NCI-H1105 treated with DMSO at 0.1 percent for 48 hours (cell line): ENCODE results near the gene KDM1B.
"Not testable (repeated sequence)": the region's sequence is repeated elsewhere in the genome, so short reads cannot be mapped to it uniquely, and the experiment has no call there.

Source experiments
- DNase-seq: peaks from one replicate; lab custom pipeline; 2025; lab: John Stamatoyannopoulos, UW

The KDM1B gene

GRCh38 chr6:18231856-18232255 lies 76.6 kb downstream of the KDM1B start:
- DNase-seq: not testable (repeated sequence)

DNA sequence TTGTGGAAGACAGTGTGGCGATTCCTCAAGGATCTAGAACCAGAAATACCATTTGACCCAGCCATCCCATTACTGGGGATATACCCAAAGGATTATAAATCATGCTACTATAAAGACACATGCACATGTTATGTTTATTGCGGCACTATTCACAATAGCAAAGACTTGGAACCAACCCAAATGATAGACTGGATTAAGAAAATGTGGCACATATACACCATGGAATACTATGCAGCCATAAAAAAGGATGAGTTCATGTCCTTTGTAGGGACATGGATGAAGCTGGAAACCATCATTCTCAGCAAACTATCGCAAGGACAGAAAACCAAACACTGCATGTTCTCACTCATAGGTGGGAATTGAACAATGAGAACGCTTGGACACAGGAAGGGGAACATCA lies 78.5 kb downstream of the KDM1B start:
- DNase-seq: not testable (repeated sequence)

DNA sequence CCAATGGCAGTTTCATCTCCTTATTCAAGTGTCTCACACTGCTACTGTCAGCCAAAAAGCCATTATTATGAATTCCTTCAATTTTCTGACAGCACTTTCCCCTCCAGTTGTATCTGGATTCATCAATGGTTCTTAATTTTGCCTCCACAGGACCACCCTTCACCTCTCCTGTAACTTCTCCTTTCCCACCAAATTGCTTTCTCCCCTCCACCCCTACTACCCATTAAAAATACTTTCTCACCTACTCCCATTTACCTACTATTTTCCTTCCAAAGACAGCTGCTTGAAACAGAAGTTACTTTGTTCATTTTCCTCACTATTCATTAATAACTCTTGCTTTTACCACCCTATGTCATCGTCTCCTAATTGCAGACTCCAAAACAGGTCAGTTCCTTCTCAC lies 79.3 kb downstream of the KDM1B start:
- DNase-seq: no peak

- DNase-seq: no peak
Observed at GRCh38 chr6:18235524-18235923, 80.3 kb downstream of the KDM1B start.

DNA sequence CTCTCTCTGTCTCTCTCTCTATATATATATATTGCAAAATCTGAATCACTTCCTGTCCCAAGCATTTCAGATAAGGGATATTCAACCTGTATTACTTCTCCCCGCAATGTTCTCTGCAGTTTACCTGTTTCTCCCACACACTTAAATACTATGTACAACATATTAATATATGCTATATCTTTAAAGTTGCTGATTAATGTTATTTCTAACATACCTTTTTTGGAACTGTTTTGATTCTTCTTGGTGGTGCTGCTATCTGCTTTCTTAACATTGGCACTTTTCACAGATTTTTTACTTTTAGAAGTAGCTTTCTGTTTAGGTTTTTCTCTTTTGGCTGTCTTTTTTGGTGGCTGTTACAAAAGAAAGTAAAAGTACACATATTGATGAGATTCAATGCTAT lies 81.9 kb downstream of the KDM1B start:
- no peak for DNase-seq

GRCh38 chr6:18240230-18240629 lies 85.0 kb downstream of the KDM1B start:
- DNase-seq: no peak

GRCh38 chr6:18241208-18242038 lies 86.2 kb downstream of the KDM1B start:
- DNase-seq: no peak

DNA sequence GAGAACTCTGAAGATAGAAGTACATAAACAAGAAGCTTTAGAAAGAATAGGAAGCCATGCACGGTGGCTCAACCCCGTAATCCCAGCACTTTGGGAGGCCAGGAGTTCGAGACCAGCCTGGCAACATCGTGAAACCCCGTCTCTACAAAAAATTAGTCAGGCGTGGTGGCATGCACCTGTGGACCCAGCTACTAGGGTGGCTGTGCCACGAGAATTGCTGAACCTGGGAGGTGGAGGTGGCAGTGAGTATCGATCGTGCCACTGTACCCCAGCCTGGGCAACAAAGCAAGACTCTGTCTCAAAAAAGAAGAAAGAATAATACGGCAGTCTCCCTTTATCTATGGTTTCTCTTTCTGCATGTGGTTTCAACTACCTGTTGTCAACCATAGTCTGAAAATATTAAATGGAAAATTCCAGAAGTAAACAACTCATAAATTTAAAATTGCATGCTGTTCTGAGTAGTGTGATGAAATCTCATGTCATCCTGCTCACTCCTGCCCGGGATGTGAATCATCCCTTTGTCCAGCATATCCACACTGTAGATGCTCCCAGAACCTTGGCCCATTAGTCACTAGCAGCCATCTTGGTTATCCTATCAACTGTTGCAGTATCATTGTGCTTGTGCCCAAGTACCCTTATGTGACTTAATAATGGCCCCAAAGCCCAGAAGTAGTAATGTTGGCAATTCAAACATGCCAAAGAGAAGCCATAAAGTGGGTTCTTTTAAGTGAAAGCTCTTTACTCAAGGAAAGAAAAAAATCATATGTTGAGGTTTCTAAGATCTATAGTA lies 87.0 kb downstream of the KDM1B start:
- DNase-seq: no peak

DNA sequence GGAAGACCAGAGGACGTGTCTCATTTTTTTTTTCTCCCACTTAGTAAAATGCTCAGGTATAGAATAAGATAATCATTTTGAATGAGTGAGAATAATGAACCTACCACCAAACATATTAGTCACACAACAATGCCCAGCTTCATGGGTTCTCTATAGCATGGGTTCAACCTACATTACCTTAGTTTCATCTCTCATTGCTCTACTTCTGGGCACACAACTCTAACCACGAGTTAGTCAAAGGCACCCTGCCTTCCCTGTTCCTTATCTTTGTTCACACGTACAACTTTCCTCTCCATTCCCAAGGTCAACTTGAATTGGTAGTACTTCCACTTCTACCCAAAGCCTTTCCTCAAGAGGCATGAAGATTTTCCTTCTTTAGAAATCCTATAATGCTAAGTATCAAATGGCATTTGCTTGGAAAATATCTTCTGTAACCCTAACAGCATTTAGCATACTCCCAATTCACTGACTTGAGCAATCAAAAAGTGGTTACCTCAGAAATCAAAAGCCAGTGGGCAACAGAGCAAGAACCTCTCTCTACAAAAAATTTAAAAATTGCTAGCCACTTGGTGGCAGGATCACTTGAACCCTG lies 88.2 kb downstream of the KDM1B start:
- no peak for DNase-seq

DNA sequence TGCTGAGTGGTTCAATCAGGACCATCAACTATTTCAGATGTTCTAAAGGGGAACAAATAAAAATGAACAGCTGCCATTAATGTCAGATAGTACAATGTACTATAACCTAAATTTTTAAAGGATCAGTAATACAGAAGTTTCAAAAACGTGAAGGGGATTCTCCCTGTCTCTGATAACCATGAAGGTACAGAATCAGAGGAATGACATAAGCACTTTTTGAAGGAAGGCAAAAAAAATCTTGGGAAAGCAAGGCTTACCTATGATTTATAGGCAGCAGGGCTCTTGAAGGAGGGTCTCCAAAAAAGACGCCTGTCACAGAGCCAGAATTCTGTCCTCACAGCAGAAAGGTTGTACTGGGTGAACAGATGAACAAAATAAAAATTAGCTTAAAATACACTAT lies 89.0 kb downstream of the KDM1B start:
- DNase-seq: no peak

GRCh38 chr6:18245079-18245478 lies 89.9 kb downstream of the KDM1B start:
- DNase-seq: no peak

- DNase-seq: no peak
Observed at GRCh38 chr6:18245642-18246041, 90.4 kb downstream of the KDM1B start.

DNA sequence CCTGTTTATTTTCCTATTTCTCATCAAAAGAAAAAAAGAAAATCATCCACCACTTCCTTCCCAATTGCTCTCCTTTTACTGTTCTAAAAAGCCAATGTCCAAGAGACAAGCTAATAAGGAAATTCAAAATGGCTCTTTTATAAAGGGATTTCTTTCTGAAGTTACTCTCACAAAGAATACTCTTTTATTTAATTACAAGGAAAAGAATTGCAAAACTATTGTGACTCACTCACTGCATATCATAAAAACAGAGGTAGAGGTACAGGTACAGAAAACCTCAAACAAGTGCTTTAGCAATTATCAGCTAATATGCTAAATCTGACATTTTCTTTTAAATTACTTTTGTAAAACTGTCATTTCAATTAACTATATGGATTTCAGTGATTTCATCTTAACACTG lies 91.0 kb downstream of the KDM1B start:
- DNase-seq: no peak

DNA sequence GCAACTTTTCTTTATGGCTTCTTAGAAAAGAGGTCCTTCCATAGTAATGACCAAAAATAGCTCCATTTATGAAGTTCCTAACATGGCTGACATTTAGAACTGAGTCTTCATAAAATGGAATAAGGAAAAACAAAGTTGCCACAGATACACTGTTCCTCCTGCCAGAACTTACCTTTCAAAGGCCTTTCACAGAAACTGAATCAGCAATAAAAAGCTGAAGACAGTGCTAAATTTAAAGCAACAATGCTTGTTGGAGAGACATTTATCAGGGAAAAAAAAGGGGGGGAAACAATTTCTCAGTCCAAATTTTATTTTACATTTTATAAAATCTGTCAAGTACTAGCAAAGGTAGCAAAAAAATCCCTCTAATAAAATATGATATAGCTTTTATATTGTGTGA lies 91.8 kb downstream of the KDM1B start:
- DNase-seq: no peak

DNA sequence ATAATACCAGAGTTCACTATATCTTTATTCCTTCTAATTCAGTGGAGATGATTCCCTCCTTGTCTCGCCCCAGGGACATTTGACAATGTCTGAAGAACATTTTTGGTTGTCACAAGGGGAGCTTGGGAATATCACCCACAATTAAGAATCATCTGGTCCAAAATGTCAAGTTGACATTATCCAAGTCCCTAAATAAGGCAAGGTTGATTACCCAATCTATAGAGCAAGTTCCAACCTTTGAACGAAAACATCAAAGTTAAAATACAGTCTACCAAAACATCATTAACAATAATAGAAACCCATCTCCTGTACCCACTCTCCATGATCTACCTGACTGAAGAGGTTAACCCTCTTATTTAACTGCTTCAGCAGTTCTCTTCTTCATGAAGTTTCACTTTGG lies 93.5 kb downstream of the KDM1B start:
- DNase-seq: no peak

DNA sequence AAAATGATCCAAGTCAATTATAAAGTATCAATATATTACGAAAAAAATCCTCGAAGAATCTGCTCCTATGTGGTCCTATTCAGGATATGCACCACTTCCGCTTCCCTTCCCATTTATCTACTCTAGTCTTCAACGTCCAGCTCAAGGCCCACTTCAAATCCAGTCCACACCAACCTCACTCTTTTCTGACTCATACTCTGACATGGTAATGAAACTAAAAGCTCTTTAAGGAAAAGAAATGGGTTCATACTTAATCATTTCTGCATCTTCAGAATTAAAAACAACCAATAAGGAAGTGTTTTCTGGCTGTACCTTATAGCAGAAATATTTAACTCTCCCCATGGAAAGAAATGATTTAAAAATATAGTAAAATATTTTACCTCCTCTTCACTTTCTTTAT lies 94.0 kb downstream of the KDM1B start:
- no peak for DNase-seq

- DNase-seq: no peak
Observed at GRCh38 chr6:18253635-18254034, 98.4 kb downstream of the KDM1B start.

DNA sequence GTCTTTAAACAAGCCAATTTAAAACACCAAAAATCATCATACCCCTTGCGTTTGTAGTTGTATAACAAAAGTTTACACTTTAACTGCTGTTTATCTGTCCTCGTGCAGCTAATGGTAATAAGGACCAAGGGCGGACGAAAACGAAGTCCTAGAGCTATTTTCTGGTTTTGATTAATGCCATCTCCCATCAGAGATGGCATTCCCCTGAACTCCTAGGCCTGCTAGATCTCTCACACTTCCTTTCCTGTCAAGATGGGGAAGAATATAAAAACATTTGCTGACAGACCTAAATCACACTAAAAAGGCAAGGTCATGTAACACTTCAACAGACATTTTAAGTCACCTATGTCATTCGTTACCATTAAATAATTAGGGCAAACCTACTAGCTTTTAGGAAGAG lies 99.6 kb downstream of the KDM1B start:
- DNase-seq: no peak

- DNase-seq: no peak
Observed at GRCh38 chr6:18259675-18260447, 104.6 kb downstream of the KDM1B start.

DNA sequence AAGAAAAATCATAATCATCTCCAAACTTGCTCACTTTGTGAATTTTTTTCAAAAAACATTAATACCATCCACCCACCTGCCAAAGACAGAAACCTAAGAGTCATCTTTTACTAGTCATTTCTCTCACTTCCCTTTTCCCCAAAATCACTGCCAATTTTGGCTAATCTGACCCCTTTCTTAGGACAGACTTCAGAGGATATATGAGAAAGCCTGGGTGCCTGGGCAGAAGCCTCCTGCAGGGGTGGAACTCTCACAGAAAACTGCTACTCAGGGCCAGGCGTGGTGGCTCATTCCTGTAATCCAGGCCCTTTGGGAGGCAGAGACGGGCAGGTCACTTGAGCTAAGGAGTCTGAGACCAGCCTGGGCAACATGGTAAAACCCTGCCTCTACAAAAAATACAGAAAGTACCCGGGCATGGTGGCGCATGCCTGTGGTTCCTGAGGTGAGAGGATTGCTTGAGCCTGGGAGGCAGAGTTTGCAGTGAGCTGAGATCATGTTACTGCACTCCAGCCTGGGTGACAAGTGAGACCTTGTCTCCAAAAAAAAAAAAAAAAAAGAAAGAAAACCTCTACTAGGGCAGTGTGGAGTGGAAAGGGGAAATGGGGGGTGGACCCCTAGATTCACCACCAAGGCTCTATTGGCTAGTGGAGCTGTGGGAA lies 105.4 kb downstream of the KDM1B start:
- DNase-seq: no peak

GRCh38 chr6:18261877-18262276 lies 106.7 kb downstream of the KDM1B start:
- DNase-seq: no peak
